Lung (tissue), 12 donors: ENCODE data around the gene PIGU. TPM values are rescaled to one million over a fixed set of nuclear protein-coding genes. Genes with fewer than 3 reads are reported as not detected.
A peak's percentile ranks its signal among the peaks of the same experiment; 100 is the strongest.

Experiments used
- ATAC-seq: fragments of 200-7000 bp; cut with Tn5 transposase; one replicate; pipeline ENCODE4 v1.9.1; 2020; ENCODE audit warnings: moderate number of reproducible peaks; ENCODE audit not compliant: insufficient read depth, low FRiP score
- DNase-seq, 3 donors: peaks; one replicate each; pipeline ENCODE4 v3.0.0-alpha.2; 2013 to 2017
- H3K27ac ChIP-seq, 2 donors: one replicate each; pipeline ENCODE4 v1.5.1; 2013; ENCODE audit warnings: mild to moderate bottlenecking in 2 of 2, moderate library complexity in 2 of 2, control low read depth in 1 of 2, inconsistent platforms in 1 of 2, low read depth in 1 of 2, low read length in 1 of 2
- H3K27me3 ChIP-seq, 3 donors: one replicate each; pipeline ENCODE4 v1.5.1; 2013; ENCODE audit warnings: low read length in 2 of 3; ENCODE audit not compliant: control insufficient read depth in 3 of 3, insufficient read depth in 3 of 3
- H3K36me3 ChIP-seq, 4 donors: one replicate each; pipeline ENCODE4 v1.5.1; 2013; ENCODE audit warnings: low read length in 4 of 4, mild to moderate bottlenecking in 1 of 4, moderate library complexity in 1 of 4; ENCODE audit not compliant: control insufficient read depth in 4 of 4, insufficient read depth in 4 of 4
- H3K4me1 ChIP-seq, 5 donors: one replicate each; pipeline ENCODE4 v1.5.1; 2013; ENCODE audit warnings: low read length in 5 of 5, mild to moderate bottlenecking in 2 of 5, moderate library complexity in 1 of 5; ENCODE audit not compliant: control insufficient read depth in 5 of 5, insufficient read depth in 5 of 5
- H3K4me3 ChIP-seq: one replicate; pipeline ENCODE4 v1.5.1; 2013; ENCODE audit warnings: mild to moderate bottlenecking, control low read depth, moderate library complexity
- H3K9ac ChIP-seq, 2 donors: one replicate each; pipeline ENCODE4 v1.5.1; 2013; ENCODE audit warnings: low read length in 2 of 2, control low read depth in 1 of 2; ENCODE audit not compliant: insufficient read depth in 1 of 2
- H3K9me3 ChIP-seq, 4 donors: one replicate each; pipeline ENCODE4 v1.5.1; 2013; ENCODE audit warnings: low read length in 3 of 4, mild to moderate bottlenecking in 1 of 4, moderate library complexity in 1 of 4; ENCODE audit not compliant: control insufficient read depth in 4 of 4, insufficient read depth in 3 of 4
- whole genome bisulfite sequencing, 2 donors: extraction: QIAGEN DNeasy Blood & Tissue Kit; methylation state at CpG; one replicate each; pipeline ENCODE4 v1.1.7; 2013; 5-methylcytosine and 5-hydroxymethylcytosine counted together
- polyA plus RNA-seq, 2 donors: library from polyadenylated mRNA; stranded (reverse); fragments of 200-250 nt; gene quantifications; one replicate each; pipeline ENCODE4 v1.2.1, GENCODE V29; 2013
- total RNA-seq, 2 donors: library from RNA; depleted of rRNA in 1 of 2; stranded (reverse); fragments of >200 nt in 1 of 2; gene quantifications; one replicate each; pipeline ENCODE4 v1.2.1, GENCODE V29; 2014 to 2021
- TF ChIP-seq, protein P1 (sequence below): IDR thresholded peaks from 2 replicates; pipeline ENCODE4 v1.5.1; 2012; ENCODE audit warnings: mild to moderate bottlenecking; ENCODE audit errors: control extremely low read depth, extremely low read depth
- donor health status: control.
- donor health status: control.
- donor health status: Bipolar disorder and iron deficiency.
- donor health status: healthy.
- donor health status: DM: yes; HTN: yes; CAD: no.

Gene PIGU
- total and polyA plus RNA-seq, 4 donors, result 15.7 to 21.2 (median 20.1) TPM

DNA sequence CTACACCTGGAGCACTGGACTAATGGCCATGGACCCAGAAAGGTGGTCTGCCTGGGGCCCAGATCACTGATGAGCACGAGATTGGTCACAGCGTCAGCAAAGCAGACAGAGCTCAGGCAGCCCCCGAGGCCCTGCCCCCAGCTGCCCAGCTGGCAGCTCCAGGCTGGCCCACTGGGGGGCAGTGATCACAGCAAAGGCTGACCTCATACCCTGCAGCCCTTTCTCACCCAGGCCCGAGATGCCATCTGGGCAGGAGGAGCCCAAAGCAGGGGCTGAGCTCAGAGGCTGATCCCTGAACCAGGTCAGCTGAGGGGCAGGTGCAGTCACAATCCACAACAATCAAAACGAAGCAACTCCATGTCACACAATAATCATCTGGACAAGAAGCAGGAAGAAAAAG is 114.3 kb downstream of the PIGU start:
- Histone ChIP-seq H3K9ac (no peak overlapping the region), H3K27me3 (no peaks in the 10 kb centered on the region), H3K36me3 (peaks cover 0 to 6% (median 3%) of the 10 kb centered on the region in 4 donors), H3K4me1 (peaks cover 0 to 4% (median 0%) of the 10 kb centered on the region in 5 donors), H3K4me3 (no peak overlapping the region), H3K9me3 (no peaks in the 10 kb centered on the region), H3K27ac (no peak overlapping the region)
- DNase-seq (no peak), ATAC-seq (no peak)
- WGBS, 2 donors, result 67% methylated on average over 5 of the region's 5 CpGs
- TF ChIP-seq, protein P1, sequence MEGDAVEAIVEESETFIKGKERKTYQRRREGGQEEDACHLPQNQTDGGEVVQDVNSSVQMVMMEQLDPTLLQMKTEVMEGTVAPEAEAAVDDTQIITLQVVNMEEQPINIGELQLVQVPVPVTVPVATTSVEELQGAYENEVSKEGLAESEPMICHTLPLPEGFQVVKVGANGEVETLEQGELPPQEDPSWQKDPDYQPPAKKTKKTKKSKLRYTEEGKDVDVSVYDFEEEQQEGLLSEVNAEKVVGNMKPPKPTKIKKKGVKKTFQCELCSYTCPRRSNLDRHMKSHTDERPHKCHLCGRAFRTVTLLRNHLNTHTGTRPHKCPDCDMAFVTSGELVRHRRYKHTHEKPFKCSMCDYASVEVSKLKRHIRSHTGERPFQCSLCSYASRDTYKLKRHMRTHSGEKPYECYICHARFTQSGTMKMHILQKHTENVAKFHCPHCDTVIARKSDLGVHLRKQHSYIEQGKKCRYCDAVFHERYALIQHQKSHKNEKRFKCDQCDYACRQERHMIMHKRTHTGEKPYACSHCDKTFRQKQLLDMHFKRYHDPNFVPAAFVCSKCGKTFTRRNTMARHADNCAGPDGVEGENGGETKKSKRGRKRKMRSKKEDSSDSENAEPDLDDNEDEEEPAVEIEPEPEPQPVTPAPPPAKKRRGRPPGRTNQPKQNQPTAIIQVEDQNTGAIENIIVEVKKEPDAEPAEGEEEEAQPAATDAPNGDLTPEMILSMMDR, result no peak

DNA sequence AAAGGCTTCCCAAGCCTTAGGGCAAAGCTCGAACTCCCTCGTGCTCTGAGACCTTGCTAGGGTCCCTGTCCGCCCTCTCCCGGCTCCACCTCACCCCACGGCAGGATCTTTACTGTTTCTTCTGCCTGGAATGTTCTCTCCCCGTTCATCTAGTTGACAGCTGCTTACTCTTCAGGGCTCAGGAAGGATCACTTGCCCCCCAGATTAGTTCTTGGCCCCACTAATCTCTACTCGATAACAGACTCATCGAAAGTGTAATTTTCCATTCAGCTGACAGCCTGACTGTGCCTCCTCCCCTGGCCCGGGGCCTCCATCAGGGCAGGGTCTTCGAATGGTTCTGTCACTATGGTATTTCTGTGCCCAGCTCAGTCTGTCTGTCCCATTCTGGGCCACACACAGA is 115.2 kb downstream of the PIGU start:
- ATAC-seq (no peak), DNase-seq (no peak)
- TF ChIP-seq, protein P1, result no peak
- Histone ChIP-seq H3K4me1 (peaks cover 0 to 4% (median 0%) of the 10 kb centered on the region in 5 donors), H3K9ac (no peak overlapping the region), H3K36me3 (peaks cover 0 to 6% (median 3%) of the 10 kb centered on the region in 4 donors), H3K4me3 (no peak overlapping the region), H3K27ac (peak overlapping the region in 1 of 2 donors; percentile 1), H3K27me3 (no peaks in the 10 kb centered on the region), H3K9me3 (no peaks in the 10 kb centered on the region)
- 83 to 84% methylated on average over 10 of the region's 10 CpGs for WGBS, 2 donors

DNA sequence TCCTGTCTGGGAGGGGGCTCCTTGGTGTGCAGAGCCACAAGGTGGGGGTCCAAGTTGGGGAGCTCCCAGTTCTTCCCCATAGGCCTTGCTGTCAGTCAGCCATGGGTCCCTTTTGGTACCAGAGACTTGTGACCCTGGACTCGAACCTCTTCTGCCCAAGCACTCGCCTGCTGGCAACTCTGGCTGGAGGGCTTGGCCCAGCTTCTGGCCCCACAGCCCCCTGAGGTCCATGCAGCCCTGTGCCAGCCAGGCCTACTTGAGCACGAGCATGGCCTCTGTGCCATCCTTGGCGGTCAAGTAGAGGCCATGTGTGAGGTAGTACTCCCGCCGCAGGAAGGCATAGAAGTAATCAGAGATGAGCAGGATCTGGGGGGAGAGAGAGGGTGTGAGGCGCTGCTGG is 116.3 kb downstream of the PIGU start:
- H3K36me3 ChIP-seq, result peaks cover 0 to 6% (median under 1%) of the 10 kb centered on the region in 4 donors
- H3K9me3 ChIP-seq, result no peaks in the 10 kb centered on the region
- H3K4me1 ChIP-seq, result peaks cover 0 to 4% (median 0%) of the 10 kb centered on the region in 5 donors
- WGBS, 2 donors, result 95 to 98% methylated on average over 7 of the region's 7 CpGs
- no peak for ATAC-seq
- TF ChIP-seq, protein P1, result no peak
- no peak overlapping the region for H3K4me3 ChIP-seq
- no peak overlapping the region for H3K9ac ChIP-seq
- peak overlapping the region in 1 of 2 donors; percentile 13 for H3K27ac ChIP-seq
- no peak for DNase-seq
- H3K27me3 ChIP-seq, result no peaks in the 10 kb centered on the region

DNA sequence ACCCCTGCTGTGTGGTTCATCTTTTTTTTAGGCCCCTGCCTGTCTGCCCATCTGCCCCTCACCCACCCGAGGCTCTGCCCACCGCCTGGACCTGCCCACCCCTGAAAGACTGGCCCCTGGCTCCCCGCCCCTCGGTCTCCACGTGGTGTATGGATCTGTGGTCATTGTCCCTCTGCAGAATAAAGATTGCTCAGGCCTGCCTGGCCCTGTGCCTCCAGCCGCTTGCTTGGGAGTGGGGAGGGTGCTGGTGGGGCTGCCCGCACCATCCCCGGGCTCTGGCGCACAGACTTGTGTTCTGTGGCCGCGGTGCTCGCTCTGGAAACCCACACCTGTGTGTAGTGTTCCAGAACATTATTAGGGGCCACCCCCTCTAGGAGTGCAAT is 116.8 kb downstream of the PIGU start:
- H3K36me3 ChIP-seq, result peaks cover 0 to 6% (median 0%) of the 10 kb centered on the region in 4 donors
- DNase-seq (no peak), ATAC-seq (no peak)
- TF ChIP-seq, protein P1, result no peak
- H3K9ac ChIP-seq, result no peak overlapping the region
- no peaks in the 10 kb centered on the region for H3K9me3 ChIP-seq
- 87 to 92% methylated on average over 12 of the region's 12 CpGs for WGBS, 2 donors
- H3K4me3 ChIP-seq, result no peak overlapping the region
- H3K4me1 ChIP-seq, result peaks cover 0 to 4% (median 0%) of the 10 kb centered on the region in 5 donors
- peak overlapping the region in 1 of 2 donors; percentile 28 for H3K27ac ChIP-seq
- no peaks in the 10 kb centered on the region for H3K27me3 ChIP-seq
